Esophagus squamous epithelium (tissue), 4 donors: ENCODE measurements around the gene TMEM207.

Experiments used
- POLR2A ChIP-seq, 4 donors: fragments of 450-650 bp; IDR thresholded peaks; one replicate each; pipeline ENCODE4 v1.6.1; 2017; ENCODE audit warnings: antibody characterized with exemption in 4 of 4, mild to moderate bottlenecking in 4 of 4, moderate library complexity in 3 of 4
- TF ChIP-seq, protein P1 (sequence below), 6 experiments: fragments of 450-650 bp in 4 of 6; fragments of 200-600 bp in 2 of 6; sonication (generic) in 2 of 6; IDR thresholded peaks; one replicate each; pipeline ENCODE4 v1.5.1; 2016 to 2019; ENCODE audit warnings: antibody characterized with exemption in 6 of 6, mild to moderate bottlenecking in 4 of 6, moderate library complexity in 4 of 6

DNA sequence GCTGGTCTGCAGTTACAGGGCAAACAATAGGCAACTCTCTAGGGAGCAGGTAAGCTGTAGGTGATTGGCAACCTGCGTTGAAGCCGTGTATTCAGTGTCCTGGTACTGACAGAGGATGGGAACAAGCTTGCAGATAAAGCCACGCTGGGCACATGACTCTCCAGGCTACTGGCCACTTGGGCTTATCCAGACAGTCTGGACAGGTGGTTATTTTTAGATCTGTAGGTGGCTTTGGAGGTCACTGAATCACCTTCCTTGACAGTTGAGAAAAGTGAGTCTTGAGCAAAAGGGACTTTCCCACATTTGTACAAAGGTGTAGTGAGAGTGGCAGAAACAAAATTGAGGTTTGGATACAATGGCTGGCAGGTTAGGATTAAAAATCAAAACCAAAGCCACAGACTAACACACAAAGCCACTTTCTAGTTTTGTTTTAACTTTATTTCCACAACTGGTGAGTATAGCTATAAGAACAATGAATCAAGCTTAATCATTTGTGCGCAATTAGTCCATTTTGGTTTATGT is 41.9 kb upstream of the TMEM207 start:
- TF ChIP-seq, protein P1, sequence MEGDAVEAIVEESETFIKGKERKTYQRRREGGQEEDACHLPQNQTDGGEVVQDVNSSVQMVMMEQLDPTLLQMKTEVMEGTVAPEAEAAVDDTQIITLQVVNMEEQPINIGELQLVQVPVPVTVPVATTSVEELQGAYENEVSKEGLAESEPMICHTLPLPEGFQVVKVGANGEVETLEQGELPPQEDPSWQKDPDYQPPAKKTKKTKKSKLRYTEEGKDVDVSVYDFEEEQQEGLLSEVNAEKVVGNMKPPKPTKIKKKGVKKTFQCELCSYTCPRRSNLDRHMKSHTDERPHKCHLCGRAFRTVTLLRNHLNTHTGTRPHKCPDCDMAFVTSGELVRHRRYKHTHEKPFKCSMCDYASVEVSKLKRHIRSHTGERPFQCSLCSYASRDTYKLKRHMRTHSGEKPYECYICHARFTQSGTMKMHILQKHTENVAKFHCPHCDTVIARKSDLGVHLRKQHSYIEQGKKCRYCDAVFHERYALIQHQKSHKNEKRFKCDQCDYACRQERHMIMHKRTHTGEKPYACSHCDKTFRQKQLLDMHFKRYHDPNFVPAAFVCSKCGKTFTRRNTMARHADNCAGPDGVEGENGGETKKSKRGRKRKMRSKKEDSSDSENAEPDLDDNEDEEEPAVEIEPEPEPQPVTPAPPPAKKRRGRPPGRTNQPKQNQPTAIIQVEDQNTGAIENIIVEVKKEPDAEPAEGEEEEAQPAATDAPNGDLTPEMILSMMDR (IDR thresholded peaks at IDR 0.05), result no peak
- no peak for TF ChIP-seq POLR2A (IDR thresholded peaks at IDR 0.05)
